Measurements from ENCODE around the gene ZNHIT3. TPM values are rescaled to one million over a fixed set of nuclear protein-coding genes. Genes with fewer than 3 reads are reported as not detected.
"Not testable (repeated sequence)": the region's sequence is repeated elsewhere in the genome, so short reads cannot be mapped to it uniquely, and the experiment has no call there.

Gene ZNHIT3
- total RNA-seq, 1 donor from 2014 or later, result 68.4 TPM

DNA sequence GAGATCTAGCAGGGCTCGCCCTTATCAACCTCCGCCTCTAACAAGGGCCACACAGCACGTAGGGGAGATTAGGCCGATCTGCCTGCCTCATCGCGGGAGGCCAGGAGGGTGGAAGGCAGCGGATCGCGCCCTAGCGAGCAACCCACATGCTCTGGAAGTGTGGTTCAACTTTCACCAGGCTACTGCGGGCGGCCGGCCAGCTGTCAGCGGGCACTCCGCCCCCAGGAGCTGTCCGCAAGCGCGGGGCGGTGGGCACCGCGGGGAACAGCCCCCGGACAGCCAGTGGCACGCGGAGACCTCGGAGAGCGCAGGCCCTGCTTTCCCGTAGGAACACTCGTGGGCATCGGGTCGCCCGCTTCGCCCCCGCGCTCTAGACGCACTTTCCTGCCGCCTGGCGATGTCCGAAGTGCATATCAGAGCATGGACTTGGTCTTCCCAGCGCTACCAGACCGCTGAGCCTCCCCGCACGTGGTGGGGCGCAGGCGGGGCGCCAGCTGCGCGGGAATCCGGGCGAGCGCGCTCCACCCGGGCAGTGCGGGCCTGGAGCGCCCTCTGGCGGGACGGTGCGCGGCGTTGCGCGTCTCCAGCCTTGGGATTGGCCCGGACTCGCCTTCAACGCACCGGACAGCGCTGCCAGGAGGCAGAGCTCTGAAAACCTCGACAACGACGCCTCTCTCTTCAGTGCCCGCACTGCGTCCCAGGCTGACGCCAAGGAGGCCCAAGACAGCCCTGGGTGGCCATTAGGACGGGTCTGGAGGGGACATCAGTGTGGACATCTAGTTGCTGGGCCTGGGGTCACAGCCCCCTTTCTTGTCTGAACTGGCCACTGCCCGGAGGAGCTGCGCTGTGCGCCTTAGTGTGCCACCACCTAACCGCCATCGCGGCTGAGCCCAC is 3.6 kb upstream of the ZNHIT3 start:
- TF ChIP-seq, protein P1, sequence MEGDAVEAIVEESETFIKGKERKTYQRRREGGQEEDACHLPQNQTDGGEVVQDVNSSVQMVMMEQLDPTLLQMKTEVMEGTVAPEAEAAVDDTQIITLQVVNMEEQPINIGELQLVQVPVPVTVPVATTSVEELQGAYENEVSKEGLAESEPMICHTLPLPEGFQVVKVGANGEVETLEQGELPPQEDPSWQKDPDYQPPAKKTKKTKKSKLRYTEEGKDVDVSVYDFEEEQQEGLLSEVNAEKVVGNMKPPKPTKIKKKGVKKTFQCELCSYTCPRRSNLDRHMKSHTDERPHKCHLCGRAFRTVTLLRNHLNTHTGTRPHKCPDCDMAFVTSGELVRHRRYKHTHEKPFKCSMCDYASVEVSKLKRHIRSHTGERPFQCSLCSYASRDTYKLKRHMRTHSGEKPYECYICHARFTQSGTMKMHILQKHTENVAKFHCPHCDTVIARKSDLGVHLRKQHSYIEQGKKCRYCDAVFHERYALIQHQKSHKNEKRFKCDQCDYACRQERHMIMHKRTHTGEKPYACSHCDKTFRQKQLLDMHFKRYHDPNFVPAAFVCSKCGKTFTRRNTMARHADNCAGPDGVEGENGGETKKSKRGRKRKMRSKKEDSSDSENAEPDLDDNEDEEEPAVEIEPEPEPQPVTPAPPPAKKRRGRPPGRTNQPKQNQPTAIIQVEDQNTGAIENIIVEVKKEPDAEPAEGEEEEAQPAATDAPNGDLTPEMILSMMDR (IDR thresholded peaks at IDR 0.05), result peak; percentile 92
- peak; percentile 40 for TF ChIP-seq EZH2phosphoT487 (IDR thresholded peaks at IDR 0.05)
- peak; percentile 62 for TF ChIP-seq EZH2 (IDR thresholded peaks at IDR 0.05)
- H3K27me3 ChIP-seq, result peaks cover 68% of the 10 kb centered on the region
- Mint-ChIP-seq H3K4me1 (peaks cover 26% of the 10 kb centered on the region), H3K4me3 (peak overlapping the region; percentile 59), H3K27me3 (ENCODE audit: insufficient read depth, low read depth) (peaks cover 21% of the 10 kb centered on the region), H3K36me3 (peaks cover 1% of the 10 kb centered on the region), H3K9me3 (no peaks in the 10 kb centered on the region), H3K27ac (peak overlapping the region; percentile 63)
- no peaks in the 10 kb centered on the region for H3K36me3 ChIP-seq
- H3K9me3 ChIP-seq (ENCODE audit: low read depth), result no peaks in the 10 kb centered on the region
- H3K4me2 ChIP-seq, result peak overlapping the region; percentile 29
- H3K79me2 ChIP-seq (ENCODE audit: low read depth), result peaks cover 13% of the 10 kb centered on the region
- no peak overlapping the region for H3K27ac ChIP-seq
- no peak overlapping the region for H3K9ac ChIP-seq
- peaks cover 12% of the 10 kb centered on the region for H4K20me1 ChIP-seq (ENCODE audit: low read depth)
- H3K4me3 ChIP-seq, result peak overlapping the region; percentile 15
- H2AFZ ChIP-seq (replicated peaks), result peak overlapping the region; percentile 47
- H3F3A ChIP-seq (ENCODE audit: low read depth), result peaks cover 10% of the 10 kb centered on the region
- DNase-seq (ENCODE audit: low spot score), result peak; percentile 93
- peaks cover 2% of the 10 kb centered on the region for H3K4me1 ChIP-seq

DNA sequence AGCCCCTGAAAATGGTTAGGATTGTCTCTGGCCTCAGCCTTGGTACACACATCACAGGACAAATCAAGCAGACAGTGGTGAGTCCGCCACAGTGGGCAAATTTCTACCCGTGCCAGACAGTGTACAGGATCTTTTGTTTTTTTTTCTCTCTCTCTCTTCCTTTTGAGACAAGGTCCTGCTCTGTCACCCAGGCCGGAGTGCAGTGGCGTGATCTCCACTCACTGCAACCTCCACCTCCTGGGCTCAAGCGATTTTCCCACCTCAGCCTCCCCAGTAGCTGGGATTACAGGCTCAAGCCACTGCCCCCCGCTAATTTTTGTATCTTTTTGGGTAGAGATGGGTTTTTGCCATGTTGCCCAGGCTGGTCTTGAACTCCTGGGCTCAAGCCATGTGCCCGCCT is 2.5 kb upstream of the ZNHIT3 start:
- H3K4me2 ChIP-seq; H3K27ac ChIP-seq; H2AFZ ChIP-seq (replicated peaks); H3F3A ChIP-seq (ENCODE audit: low read depth); H3K4me3 ChIP-seq; H3K9me3 ChIP-seq (ENCODE audit: low read depth); DNase-seq (ENCODE audit: low spot score); H3K9ac ChIP-seq; H3K4me1 ChIP-seq; H3K36me3 Mint-ChIP-seq; H3K27ac Mint-ChIP-seq; H3K36me3 ChIP-seq; H3K9me3 Mint-ChIP-seq: not testable (repeated sequence)
- Mint-ChIP-seq H3K4me3 (peak overlapping the region; percentile 66), H3K27me3 (ENCODE audit: insufficient read depth, low read depth) (peaks cover 18% of the 10 kb centered on the region), H3K4me1 (peaks cover 28% of the 10 kb centered on the region)
- peaks cover 25% of the 10 kb centered on the region for H3K79me2 ChIP-seq (ENCODE audit: low read depth)
- H3K27me3 ChIP-seq, result peaks cover 57% of the 10 kb centered on the region
- H4K20me1 ChIP-seq (ENCODE audit: low read depth), result peaks cover 12% of the 10 kb centered on the region

DNA sequence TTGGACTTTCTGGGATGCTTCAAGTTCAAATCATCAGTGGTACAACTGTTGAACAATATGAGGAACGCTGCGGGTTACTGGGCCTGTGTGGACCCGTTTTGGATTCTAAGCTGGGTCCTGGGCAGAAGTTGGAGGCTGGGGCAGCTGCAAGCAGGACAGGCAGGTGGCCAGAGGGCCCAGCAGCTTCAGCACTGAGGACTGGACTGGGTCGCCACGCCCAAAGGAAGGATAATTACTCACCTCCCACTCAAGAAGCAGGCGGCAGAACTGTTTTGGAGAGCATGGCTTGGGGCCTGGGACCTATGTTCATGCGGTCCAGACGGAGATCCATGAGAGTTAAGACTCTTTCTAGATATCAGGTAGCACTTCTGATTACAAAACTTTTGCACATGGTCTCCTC is 1.5 kb upstream of the ZNHIT3 start:
- Mint-ChIP-seq H3K27ac (no peak overlapping the region), H3K4me3 (peak overlapping the region; percentile 100)
- H3K9me3 ChIP-seq (ENCODE audit: low read depth), result no peaks in the 10 kb centered on the region

More for the DNA sequence above, 1.5 kb upstream of the ZNHIT3 start:
- no peak for DNase-seq (ENCODE audit: low spot score)
- no peak overlapping the region for H3K4me3 ChIP-seq
- peaks cover 47% of the 10 kb centered on the region for H3K27me3 ChIP-seq
- H3K9me3 Mint-ChIP-seq, result peaks cover 4% of the 10 kb centered on the region
- peaks cover 10% of the 10 kb centered on the region for H3F3A ChIP-seq (ENCODE audit: low read depth)
- H3K4me2 ChIP-seq, result no peak overlapping the region
- H3K4me1 Mint-ChIP-seq, result peaks cover 28% of the 10 kb centered on the region
- TF ChIP-seq EZH2 (IDR thresholded peaks at IDR 0.05) (no peak), EZH2phosphoT487 (IDR thresholded peaks at IDR 0.05) (no peak)
- TF ChIP-seq, protein P1 (IDR thresholded peaks at IDR 0.05), result no peak
- peaks cover 12% of the 10 kb centered on the region for H4K20me1 ChIP-seq (ENCODE audit: low read depth)
- no peak overlapping the region for H3K27ac ChIP-seq
- no peak overlapping the region for H2AFZ ChIP-seq (replicated peaks)
- H3K79me2 ChIP-seq (ENCODE audit: low read depth), result peaks cover 35% of the 10 kb centered on the region
- H3K4me1 ChIP-seq, result peaks cover 2% of the 10 kb centered on the region
- H3K36me3 Mint-ChIP-seq, result peaks cover 14% of the 10 kb centered on the region
- H3K9ac ChIP-seq, result no peak overlapping the region
- no peaks in the 10 kb centered on the region for H3K36me3 ChIP-seq
- H3K27me3 Mint-ChIP-seq (ENCODE audit: insufficient read depth, low read depth), result peaks cover 16% of the 10 kb centered on the region

All from neural progenitor cell (in vitro differentiated cells).